HEK293 (cell line): ENCODE data around the gene NUP62.

ENCODE experiments used
- CTCF ChIA-PET: fragments of 350-600 bp; formaldehyde crosslinking; extraction: SDS; loops from one replicate; lab custom pipeline; 2021; ENCODE audit warnings: antibody characterized with exemption; lab: Yijun Ruan, JAX
- POLR2A ChIA-PET: fragments of 300-600 bp; formaldehyde crosslinking; extraction: SDS; loops from one replicate; lab custom pipeline; 2020; ENCODE audit warnings: antibody characterized with exemption, inconsistent platforms; lab: Yijun Ruan, JAX
- H3K27ac ChIP-seq: fragments of 200-500 bp; sonication (Bioruptor generic); 2 replicates; pipeline ENCODE4 v1.5.1; 2014; ENCODE audit warnings: low read depth, low read length, control low read depth, inconsistent platforms; ENCODE audit errors: extremely low read depth
- H3K36me3 ChIP-seq, 2 experiments: fragments of 200-500 bp in 1 of 2; sonication (Bioruptor generic) in 1 of 2; 1 replicate in 1 of 2; 2 replicates in 1 of 2; pipeline ENCODE4 v1.5.1; 2014 to 2017; ENCODE audit warnings: inconsistent platforms in 2 of 2, low read length in 2 of 2; ENCODE audit not compliant: control insufficient read depth in 2 of 2, insufficient read depth in 1 of 2
- H3K4me1 ChIP-seq: fragments of 200-500 bp; sonication (Bioruptor generic); 2 replicates; pipeline ENCODE4 v1.5.1; 2014; ENCODE audit warnings: mild to moderate bottlenecking, low read length, inconsistent platforms; ENCODE audit not compliant: control insufficient read depth, insufficient read depth
- H3K4me3 ChIP-seq: 2 replicates; pipeline ENCODE4 v1.5.1; 2011; ENCODE audit warnings: low read depth, mild to moderate bottlenecking, control low read depth, low read length, moderate library complexity
- H3K9me3 ChIP-seq: fragments of 200-500 bp; sonication (Bioruptor generic); 2 replicates; pipeline ENCODE4 v1.5.1; 2014; ENCODE audit warnings: low read depth, low read length, inconsistent platforms; ENCODE audit not compliant: control insufficient read depth, insufficient read depth
- IKZF3 ChIP-seq: fragments of 450-650 bp; IDR thresholded peaks from 2 replicates; pipeline ENCODE4 v1.5.0; 2018; ENCODE audit warnings: missing biosample characterization, mild to moderate bottlenecking, missing genetic modification characterization, moderate library complexity
- TRIM28 ChIP-seq: IDR thresholded peaks from 2 replicates; pipeline ENCODE4 v1.6.1; 2011; ENCODE audit warnings: low read length, control low read depth, borderline replicate concordance
- ZBTB21 ChIP-seq: fragments of 450-650 bp; formaldehyde crosslinking; IDR thresholded peaks from 2 replicates; pipeline ENCODE4 v1.5.1; 2017; ENCODE audit warnings: missing biosample characterization, missing genetic modification characterization
- ZFP3 ChIP-seq: fragments of 450-650 bp; formaldehyde crosslinking; IDR thresholded peaks from 2 replicates; pipeline ENCODE4 v1.5.1; 2016; ENCODE audit warnings: low read depth, missing biosample characterization, missing genetic modification characterization
- ZIC2 ChIP-seq: fragments of 450-650 bp; formaldehyde crosslinking; IDR thresholded peaks from 2 replicates; pipeline ENCODE4 v1.5.1; 2016; ENCODE audit warnings: missing biosample characterization, missing genetic modification characterization
- ZNF112 ChIP-seq: fragments of 450-650 bp; formaldehyde crosslinking; IDR thresholded peaks from 2 replicates; pipeline ENCODE4 v1.5.0; 2017; ENCODE audit warnings: missing biosample characterization, missing genetic modification characterization
- ZNF140 ChIP-seq: fragments of 450-650 bp; formaldehyde crosslinking; IDR thresholded peaks from 2 replicates; pipeline ENCODE4 v1.5.1; 2016; ENCODE audit warnings: missing biosample characterization, missing genetic modification characterization
- ZNF146 ChIP-seq: fragments of 450-650 bp; formaldehyde crosslinking; IDR thresholded peaks from 2 replicates; pipeline ENCODE4 v1.5.1; 2016; ENCODE audit warnings: missing biosample characterization, missing genetic modification characterization
- ZNF148 ChIP-seq: fragments of 450-650 bp; formaldehyde crosslinking; IDR thresholded peaks from 2 replicates; pipeline ENCODE4 v1.5.0; 2017; ENCODE audit warnings: missing biosample characterization, missing genetic modification characterization, borderline replicate concordance
- ZNF202 ChIP-seq: fragments of 450-650 bp; formaldehyde crosslinking; IDR thresholded peaks from 2 replicates; pipeline ENCODE4 v1.5.1; 2016; ENCODE audit warnings: missing biosample characterization, missing genetic modification characterization, borderline replicate concordance
- ZNF221 ChIP-seq: fragments of 450-650 bp; formaldehyde crosslinking; IDR thresholded peaks from 2 replicates; pipeline ENCODE4 v1.5.1; 2017; ENCODE audit warnings: missing biosample characterization, missing genetic modification characterization, borderline replicate concordance
- ZNF26 ChIP-seq: fragments of 450-650 bp; formaldehyde crosslinking; IDR thresholded peaks from 2 replicates; pipeline ENCODE4 v1.5.1; 2016; ENCODE audit warnings: missing biosample characterization, missing genetic modification characterization
- ZNF350 ChIP-seq: fragments of 450-650 bp; formaldehyde crosslinking; IDR thresholded peaks from 2 replicates; pipeline ENCODE4 v1.5.0; 2017; ENCODE audit warnings: missing biosample characterization, mild to moderate bottlenecking, missing genetic modification characterization
- ZNF354C ChIP-seq: fragments of 450-650 bp; formaldehyde crosslinking; IDR thresholded peaks from 2 replicates; pipeline ENCODE4 v1.5.1; 2016; ENCODE audit warnings: missing biosample characterization, missing genetic modification characterization, low read depth, borderline replicate concordance
- ZNF391 ChIP-seq: fragments of 450-650 bp; formaldehyde crosslinking; IDR thresholded peaks from 2 replicates; pipeline ENCODE4 v1.5.1; 2016; ENCODE audit warnings: low read depth, missing biosample characterization, missing genetic modification characterization, borderline replicate concordance
- ZNF48 ChIP-seq: fragments of 450-650 bp; formaldehyde crosslinking; IDR thresholded peaks from 2 replicates; pipeline ENCODE4 v1.5.1; 2016; ENCODE audit warnings: missing biosample characterization, missing genetic modification characterization
- ZNF513 ChIP-seq: fragments of 450-650 bp; IDR thresholded peaks from 2 replicates; pipeline ENCODE4 v1.5.1; 2018; ENCODE audit warnings: missing biosample characterization, missing genetic modification characterization
- ZNF600 ChIP-seq: fragments of 450-650 bp; formaldehyde crosslinking; IDR thresholded peaks from 2 replicates; pipeline ENCODE4 v1.5.1; 2016; ENCODE audit warnings: missing biosample characterization, missing genetic modification characterization
- ZNF677 ChIP-seq: fragments of 450-650 bp; IDR thresholded peaks from 2 replicates; pipeline ENCODE4 v1.5.0; 2018; ENCODE audit warnings: missing biosample characterization, mild to moderate bottlenecking, missing genetic modification characterization, moderate library complexity
- ZNF701 ChIP-seq: fragments of 450-650 bp; formaldehyde crosslinking; IDR thresholded peaks from 2 replicates; pipeline ENCODE4 v1.5.1; 2016; ENCODE audit warnings: missing biosample characterization, missing genetic modification characterization
- ZNF704 ChIP-seq: fragments of 450-650 bp; formaldehyde crosslinking; IDR thresholded peaks from 2 replicates; pipeline ENCODE4 v1.5.1; 2016; ENCODE audit warnings: missing biosample characterization, missing genetic modification characterization
- TF ChIP-seq, protein P1 (sequence below): fragments of 450-650 bp; formaldehyde crosslinking; IDR thresholded peaks from 2 replicates; pipeline ENCODE4 v1.5.1; 2017; ENCODE audit warnings: missing biosample characterization, missing genetic modification characterization
- TF ChIP-seq, protein P2 (sequence below): fragments of 450-650 bp; formaldehyde crosslinking; IDR thresholded peaks from 2 replicates; pipeline ENCODE4 v1.5.1; 2016; ENCODE audit warnings: missing biosample characterization, missing genetic modification characterization, borderline replicate concordance

The NUP62 gene

GRCh38 chr19:49940482-49940791, 11.1 kb upstream of the NUP62 start:
- TF ChIP-seq ZIC2 (tag by site-specific recombination) (no peak), ZNF701 (no peak), ZNF146 (tag by site-specific recombination) (no peak), ZNF677 (tag by site-specific recombination) (no peak), ZBTB21 (tag by site-specific recombination) (no peak), ZNF202 (tag by site-specific recombination) (no peak), ZNF140 (tag by site-specific recombination) (no peak), ZNF350 (no peak), TRIM28 (no peak)
- TF ChIP-seq, protein P1, sequence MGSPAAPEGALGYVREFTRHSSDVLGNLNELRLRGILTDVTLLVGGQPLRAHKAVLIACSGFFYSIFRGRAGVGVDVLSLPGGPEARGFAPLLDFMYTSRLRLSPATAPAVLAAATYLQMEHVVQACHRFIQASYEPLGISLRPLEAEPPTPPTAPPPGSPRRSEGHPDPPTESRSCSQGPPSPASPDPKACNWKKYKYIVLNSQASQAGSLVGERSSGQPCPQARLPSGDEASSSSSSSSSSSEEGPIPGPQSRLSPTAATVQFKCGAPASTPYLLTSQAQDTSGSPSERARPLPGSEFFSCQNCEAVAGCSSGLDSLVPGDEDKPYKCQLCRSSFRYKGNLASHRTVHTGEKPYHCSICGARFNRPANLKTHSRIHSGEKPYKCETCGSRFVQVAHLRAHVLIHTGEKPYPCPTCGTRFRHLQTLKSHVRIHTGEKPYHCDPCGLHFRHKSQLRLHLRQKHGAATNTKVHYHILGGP (tag by site-specific recombination), result no peak
- TF ChIP-seq, all 188 proteins: peak for 0
- CTCF ChIA-PET, result interaction anchor here (0.8 to 6.8 kb wide), 4 partner anchors 11 to 46 kb away, joined by 3 to 100 read pairs (median 4); partner anchors contain the start of gene NUP62

DNA sequence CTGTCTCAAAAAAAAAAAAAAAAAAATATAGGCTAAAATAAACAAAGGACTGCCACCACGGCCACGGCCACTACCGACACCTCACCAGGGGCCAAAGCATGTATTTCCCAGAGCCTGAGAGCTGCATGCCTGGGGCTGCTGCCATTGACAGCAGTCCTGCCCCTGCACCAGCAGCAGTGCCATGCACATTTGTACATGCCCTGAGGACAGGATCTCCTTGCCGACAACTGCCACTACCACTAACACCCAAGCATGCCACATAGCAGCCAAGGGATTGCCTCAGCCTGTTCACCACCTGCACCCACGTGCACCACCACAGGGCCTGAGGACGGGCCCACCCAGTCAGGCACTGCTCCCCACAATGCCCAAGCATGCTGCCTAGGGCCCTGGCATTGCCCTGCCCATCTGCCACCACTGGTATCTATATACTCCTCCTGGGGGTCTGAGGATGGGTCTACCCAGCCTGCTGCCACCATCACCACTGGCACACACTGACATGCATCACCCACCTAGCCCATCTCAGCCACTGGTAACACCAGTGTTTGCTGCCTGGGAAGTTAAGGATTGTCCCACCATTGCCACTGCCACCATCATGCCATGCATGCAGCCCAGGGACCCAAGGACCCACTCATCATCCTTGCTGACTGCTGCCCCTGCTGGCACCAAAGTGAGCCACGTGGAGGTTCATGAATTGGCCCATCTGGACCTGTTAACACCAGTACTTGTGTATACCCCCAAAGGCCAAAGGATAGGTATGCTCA, 10.6 kb upstream of the NUP62 start:
- H3K4me3 ChIP-seq, result no peak overlapping the region
- no peaks in the 10 kb centered on the region for H3K36me3 ChIP-seq
- H3K27ac ChIP-seq, result no peak overlapping the region
- H3K9me3 ChIP-seq, result no peaks in the 10 kb centered on the region
- peaks cover 3% of the 10 kb centered on the region; the same call in 1 of the 2 replicates for H3K4me1 ChIP-seq
- ChIA-PET CTCF (interaction anchor here (0.6 to 7.6 kb wide), 8 partner anchors 11 to 47 kb away, joined by 3 to 100 read pairs (median 4); partner anchors contain the start of genes ATF5 and NUP62), POLR2A (no interaction called here)
- TF ChIP-seq ZNF704 (no peak), ZNF391 (tag by site-specific recombination) (no peak), ZNF354C (tag by site-specific recombination) (no peak), ZNF140 (tag by site-specific recombination) (no peak), ZNF221 (no peak), ZNF112 (tag by site-specific recombination) (no peak), ZNF600 (no peak), ZNF148 (tag by site-specific recombination) (no peak), ZNF26 (no peak), ZNF48 (tag by site-specific recombination) (no peak), ZFP3 (tag by site-specific recombination) (no peak), IKZF3 (tag by site-specific recombination) (no peak), ZNF513 (tag by site-specific recombination) (no peak)
- TF ChIP-seq, protein P2, sequence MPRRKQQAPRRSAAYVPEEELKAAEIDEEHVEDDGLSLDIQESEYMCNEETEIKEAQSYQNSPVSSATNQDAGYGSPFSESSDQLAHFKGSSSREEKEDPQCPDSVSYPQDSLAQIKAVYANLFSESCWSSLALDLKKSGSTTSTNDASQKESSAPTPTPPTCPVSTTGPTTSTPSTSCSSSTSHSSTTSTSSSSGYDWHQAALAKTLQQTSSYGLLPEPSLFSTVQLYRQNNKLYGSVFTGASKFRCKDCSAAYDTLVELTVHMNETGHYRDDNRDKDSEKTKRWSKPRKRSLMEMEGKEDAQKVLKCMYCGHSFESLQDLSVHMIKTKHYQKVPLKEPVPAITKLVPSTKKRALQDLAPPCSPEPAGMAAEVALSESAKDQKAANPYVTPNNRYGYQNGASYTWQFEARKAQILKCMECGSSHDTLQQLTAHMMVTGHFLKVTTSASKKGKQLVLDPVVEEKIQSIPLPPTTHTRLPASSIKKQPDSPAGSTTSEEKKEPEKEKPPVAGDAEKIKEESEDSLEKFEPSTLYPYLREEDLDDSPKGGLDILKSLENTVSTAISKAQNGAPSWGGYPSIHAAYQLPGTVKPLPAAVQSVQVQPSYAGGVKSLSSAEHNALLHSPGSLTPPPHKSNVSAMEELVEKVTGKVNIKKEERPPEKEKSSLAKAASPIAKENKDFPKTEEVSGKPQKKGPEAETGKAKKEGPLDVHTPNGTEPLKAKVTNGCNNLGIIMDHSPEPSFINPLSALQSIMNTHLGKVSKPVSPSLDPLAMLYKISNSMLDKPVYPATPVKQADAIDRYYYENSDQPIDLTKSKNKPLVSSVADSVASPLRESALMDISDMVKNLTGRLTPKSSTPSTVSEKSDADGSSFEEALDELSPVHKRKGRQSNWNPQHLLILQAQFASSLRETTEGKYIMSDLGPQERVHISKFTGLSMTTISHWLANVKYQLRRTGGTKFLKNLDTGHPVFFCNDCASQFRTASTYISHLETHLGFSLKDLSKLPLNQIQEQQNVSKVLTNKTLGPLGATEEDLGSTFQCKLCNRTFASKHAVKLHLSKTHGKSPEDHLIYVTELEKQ (tag by site-specific recombination), result no peak

More at GRCh38 chr19:49940482-49940791, 11.1 kb upstream of the NUP62 start:
- Histone ChIP-seq H3K4me1 (peaks cover 3% of the 10 kb centered on the region; the same call in 1 of the 2 replicates), H3K27ac (no peak overlapping the region), H3K36me3 (no peaks in the 10 kb centered on the region), H3K4me3 (no peak overlapping the region), H3K9me3 (no peaks in the 10 kb centered on the region)
- POLR2A ChIA-PET, result no interaction called here
